Parathyroid adenoma (tissue), 2 donors: ENCODE results near the gene PRKAR2B.

ENCODE experiments used
- H2AFZ ChIP-seq: fragments of 300-600 bp; sonication (generic); one replicate; pipeline ENCODE4 v1.7.0; 2017; ENCODE audit warnings: antibody characterized with exemption, mild to moderate bottlenecking
- H3K27ac ChIP-seq: fragments of 300-600 bp; sonication (generic); one replicate; pipeline ENCODE4 v1.7.0; 2017
- H3K27me3 ChIP-seq: fragments of 300-600 bp; sonication (generic); one replicate; pipeline ENCODE4 v1.7.0; 2017; ENCODE audit warnings: low read length; ENCODE audit not compliant: control insufficient read depth, insufficient read depth
- H3K36me3 ChIP-seq: fragments of 300-600 bp; sonication (generic); one replicate; pipeline ENCODE4 v1.7.0; 2017; ENCODE audit warnings: low read length; ENCODE audit not compliant: control insufficient read depth, insufficient read depth
- H3K4me1 ChIP-seq: fragments of 300-600 bp; sonication (generic); one replicate; pipeline ENCODE4 v1.7.0; 2017; ENCODE audit warnings: control low read depth
- H3K4me2 ChIP-seq: fragments of 300-600 bp; sonication (generic); one replicate; pipeline ENCODE4 v1.7.0; 2017; ENCODE audit warnings: low read length
- H3K4me3 ChIP-seq: fragments of 300-600 bp; sonication (generic); one replicate; pipeline ENCODE4 v1.7.0; 2017; ENCODE audit warnings: low read depth, low read length
- H3K79me2 ChIP-seq: fragments of 300-600 bp; sonication (generic); one replicate; pipeline ENCODE4 v1.7.0; 2017; ENCODE audit warnings: control low read depth
- H3K9ac ChIP-seq: fragments of 300-600 bp; sonication (generic); one replicate; pipeline ENCODE4 v1.7.0; 2017; ENCODE audit warnings: mild to moderate bottlenecking
- H3K9me3 ChIP-seq: fragments of 300-600 bp; sonication (generic); one replicate; pipeline ENCODE4 v1.7.0; 2017; ENCODE audit warnings: low read length; ENCODE audit not compliant: control insufficient read depth
- TF ChIP-seq, protein P1 (sequence below): fragments of 300-600 bp; sonication (generic); IDR thresholded peaks from one replicate; pipeline ENCODE4 v1.7.0; 2017; ENCODE audit warnings: antibody characterized with exemption, mild to moderate bottlenecking
- donor health status: primary hyperparathyroidism.

PRKAR2B gene

DNA sequence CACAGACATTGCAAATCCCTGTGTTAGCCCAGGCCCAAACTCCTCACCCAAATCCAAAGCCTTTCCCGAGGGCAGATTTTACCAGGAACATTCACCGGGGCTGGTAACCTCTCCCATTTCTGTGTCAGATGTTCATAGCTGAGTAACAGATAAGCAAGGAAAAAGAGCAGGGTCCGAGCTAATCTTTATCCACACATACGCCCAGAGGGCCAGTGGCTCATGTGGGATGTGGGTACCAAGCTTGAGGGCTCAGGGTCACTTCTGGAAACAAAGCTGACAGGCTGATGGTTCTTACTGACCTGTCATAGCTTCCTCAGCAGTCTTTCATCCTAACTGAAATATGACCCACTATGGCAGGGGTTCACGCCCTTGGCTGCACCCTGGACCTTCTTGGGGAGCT is 164.1 kb downstream of the PRKAR2B start:
- Histone ChIP-seq H3K27ac (peak overlapping the region; percentile 82), H3K4me1 (peaks cover 31% of the 10 kb centered on the region), H3K9me3 (no peaks in the 10 kb centered on the region), H3K27me3 (no peaks in the 10 kb centered on the region), H3K4me3 (no peak overlapping the region), H3K36me3 (no peaks in the 10 kb centered on the region), H2AFZ (peak overlapping the region; percentile 28), H3K9ac (no peak overlapping the region), H3K79me2 (no peaks in the 10 kb centered on the region), H3K4me2 (no peak overlapping the region)
- TF ChIP-seq, protein P1, sequence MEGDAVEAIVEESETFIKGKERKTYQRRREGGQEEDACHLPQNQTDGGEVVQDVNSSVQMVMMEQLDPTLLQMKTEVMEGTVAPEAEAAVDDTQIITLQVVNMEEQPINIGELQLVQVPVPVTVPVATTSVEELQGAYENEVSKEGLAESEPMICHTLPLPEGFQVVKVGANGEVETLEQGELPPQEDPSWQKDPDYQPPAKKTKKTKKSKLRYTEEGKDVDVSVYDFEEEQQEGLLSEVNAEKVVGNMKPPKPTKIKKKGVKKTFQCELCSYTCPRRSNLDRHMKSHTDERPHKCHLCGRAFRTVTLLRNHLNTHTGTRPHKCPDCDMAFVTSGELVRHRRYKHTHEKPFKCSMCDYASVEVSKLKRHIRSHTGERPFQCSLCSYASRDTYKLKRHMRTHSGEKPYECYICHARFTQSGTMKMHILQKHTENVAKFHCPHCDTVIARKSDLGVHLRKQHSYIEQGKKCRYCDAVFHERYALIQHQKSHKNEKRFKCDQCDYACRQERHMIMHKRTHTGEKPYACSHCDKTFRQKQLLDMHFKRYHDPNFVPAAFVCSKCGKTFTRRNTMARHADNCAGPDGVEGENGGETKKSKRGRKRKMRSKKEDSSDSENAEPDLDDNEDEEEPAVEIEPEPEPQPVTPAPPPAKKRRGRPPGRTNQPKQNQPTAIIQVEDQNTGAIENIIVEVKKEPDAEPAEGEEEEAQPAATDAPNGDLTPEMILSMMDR: no peak

DNA sequence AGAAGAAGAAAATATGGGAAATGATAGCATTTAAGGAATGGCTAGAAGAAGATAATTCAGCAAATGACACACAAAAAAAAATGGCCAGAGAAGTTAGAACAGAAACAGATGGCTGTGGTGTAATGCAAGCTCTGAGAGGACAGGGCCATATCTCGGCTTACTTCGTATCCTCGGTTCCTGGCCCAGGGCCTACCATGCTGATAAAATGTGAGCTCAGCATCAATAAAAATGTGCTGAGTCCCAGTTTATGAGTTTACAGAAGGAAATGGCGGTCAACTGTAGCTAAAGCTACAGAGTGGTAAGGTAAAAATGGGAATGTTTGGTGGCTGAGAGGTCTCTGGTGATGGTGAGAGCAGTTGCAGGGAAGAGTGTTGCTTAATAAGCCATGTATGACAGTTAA is 165.1 kb downstream of the PRKAR2B start:
- no peak overlapping the region for H2AFZ ChIP-seq
- no peaks in the 10 kb centered on the region for H3K27me3 ChIP-seq
- TF ChIP-seq, protein P1: no peak
- H3K4me1 ChIP-seq: peaks cover 31% of the 10 kb centered on the region
- no peak overlapping the region for H3K4me2 ChIP-seq
- no peaks in the 10 kb centered on the region for H3K36me3 ChIP-seq
- H3K27ac ChIP-seq: peak overlapping the region; percentile 82
- no peak overlapping the region for H3K4me3 ChIP-seq
- H3K9me3 ChIP-seq: no peaks in the 10 kb centered on the region
- H3K79me2 ChIP-seq: no peaks in the 10 kb centered on the region
- H3K9ac ChIP-seq: no peak overlapping the region

DNA sequence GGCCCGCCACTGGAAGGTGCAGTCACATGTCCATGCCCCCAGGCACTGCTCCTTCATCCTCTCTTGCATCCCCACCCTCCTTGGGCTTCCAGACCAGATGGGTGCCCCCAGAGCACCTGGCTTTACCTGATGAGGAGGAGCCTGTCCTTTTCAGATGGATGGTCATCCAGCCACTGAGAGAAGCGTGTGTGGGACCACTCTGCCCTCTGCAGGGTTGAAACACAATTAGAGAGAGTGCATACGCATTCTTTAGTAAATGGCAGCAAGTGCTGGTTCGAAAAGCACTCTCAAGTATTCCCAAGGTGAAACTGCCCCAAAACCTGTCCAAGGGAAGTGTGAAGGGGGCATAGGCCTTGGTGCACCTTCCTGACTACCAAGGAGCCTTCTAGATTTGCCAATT is 165.9 kb downstream of the PRKAR2B start:
- no peak overlapping the region for H2AFZ ChIP-seq
- no peak overlapping the region for H3K4me3 ChIP-seq
- H3K4me1 ChIP-seq: peaks cover 31% of the 10 kb centered on the region
- no peak overlapping the region for H3K27ac ChIP-seq
- H3K27me3 ChIP-seq: no peaks in the 10 kb centered on the region
- H3K36me3 ChIP-seq: no peaks in the 10 kb centered on the region
- H3K9ac ChIP-seq: no peak overlapping the region
- TF ChIP-seq, protein P1: no peak
- H3K4me2 ChIP-seq: no peak overlapping the region
- H3K79me2 ChIP-seq: no peaks in the 10 kb centered on the region
- H3K9me3 ChIP-seq: no peaks in the 10 kb centered on the region
